GM19468 (cell line): ENCODE measurements around the gene EDN1.

Experiments used
- ATAC-seq: cut with Tn5 transposase; IDR thresholded peaks from one replicate; pipeline ENCODE4 v1.9.1; 2021; ENCODE audit warnings: mild to moderate bottlenecking, moderate library complexity, moderate number of reproducible peaks; ENCODE audit not compliant: unreplicated experiment; ENCODE audit errors: extremely low read depth

The EDN1 gene

GRCh38 chr6:12342664-12343063, 52.5 kb downstream of the EDN1 start:
- ATAC-seq: no peak

- no peak for ATAC-seq
These were observed 52.9 kb downstream of the EDN1 start for GRCh38 chr6:12343122-12343439.

GRCh38 chr6:12343440-12344162, 53.4 kb downstream of the EDN1 start:
- ATAC-seq: no peak

GRCh38 chr6:12344296-12344695, 54.1 kb downstream of the EDN1 start:
- no peak for ATAC-seq

- ATAC-seq: no peak
These were observed 55.0 kb downstream of the EDN1 start for GRCh38 chr6:12344961-12345693.

- ATAC-seq: no peak
These were observed 55.5 kb downstream of the EDN1 start for GRCh38 chr6:12345694-12346058.
